ENCODE data around the gene MAST4. TPM values are rescaled to one million over a fixed set of nuclear protein-coding genes. Genes with fewer than 3 reads are reported as not detected.

The MAST4 gene
- total RNA-seq, 1 donor from 2014 or later, result 0.99 TPM

GRCh38 chr5:67013719-67014118, 417.5 kb downstream of the MAST4 start:
- no peak for TF ChIP-seq CTCF (IDR thresholded peaks at IDR 0.05)
- TF ChIP-seq EZH2phosphoT487 (IDR thresholded peaks at IDR 0.05), result no peak
- no peak for TF ChIP-seq EZH2 (IDR thresholded peaks at IDR 0.05)
- DNase-seq (ENCODE audit: low spot score), result no peak
- H3K4me3 ChIP-seq, result no peak overlapping the region
- H3K9ac ChIP-seq, result no peak overlapping the region
- no peaks in the 10 kb centered on the region for H3K9me3 ChIP-seq (ENCODE audit: low read depth)
- no peak overlapping the region for H3K4me3 Mint-ChIP-seq
- H3K27me3 ChIP-seq, result no peaks in the 10 kb centered on the region
- H3K4me1 Mint-ChIP-seq, result peaks cover 23% of the 10 kb centered on the region
- no peaks in the 10 kb centered on the region for H3K79me2 ChIP-seq (ENCODE audit: low read depth)
- no peaks in the 10 kb centered on the region for H3F3A ChIP-seq (ENCODE audit: low read depth)
- H4K20me1 ChIP-seq (ENCODE audit: low read depth), result no peaks in the 10 kb centered on the region
- no peak overlapping the region for H2AFZ ChIP-seq (replicated peaks)
- no peaks in the 10 kb centered on the region for H3K27me3 Mint-ChIP-seq (ENCODE audit: insufficient read depth, low read depth)
- H3K27ac Mint-ChIP-seq, result no peak overlapping the region
- no peaks in the 10 kb centered on the region for H3K9me3 Mint-ChIP-seq
- no peaks in the 10 kb centered on the region for H3K36me3 ChIP-seq
- no peaks in the 10 kb centered on the region for H3K36me3 Mint-ChIP-seq
- no peak overlapping the region for H3K4me2 ChIP-seq
- H3K27ac ChIP-seq, result no peak overlapping the region
- peaks cover 16% of the 10 kb centered on the region for H3K4me1 ChIP-seq

GRCh38 chr5:67014191-67014590, 418.0 kb downstream of the MAST4 start:
- no peaks in the 10 kb centered on the region for H3K27me3 ChIP-seq
- Mint-ChIP-seq H3K4me3 (no peak overlapping the region), H3K27me3 (ENCODE audit: insufficient read depth, low read depth) (no peaks in the 10 kb centered on the region), H3K9me3 (no peaks in the 10 kb centered on the region), H3K36me3 (no peaks in the 10 kb centered on the region), H3K4me1 (peaks cover 23% of the 10 kb centered on the region), H3K27ac (no peak overlapping the region)
- no peak for TF ChIP-seq EZH2phosphoT487 (IDR thresholded peaks at IDR 0.05)
- TF ChIP-seq EZH2 (IDR thresholded peaks at IDR 0.05), result no peak
- TF ChIP-seq CTCF (IDR thresholded peaks at IDR 0.05), result no peak
- H3K9me3 ChIP-seq (ENCODE audit: low read depth), result no peaks in the 10 kb centered on the region
- no peak overlapping the region for H3K9ac ChIP-seq
- H3K4me1 ChIP-seq, result peaks cover 20% of the 10 kb centered on the region
- DNase-seq (ENCODE audit: low spot score), result no peak
- H4K20me1 ChIP-seq (ENCODE audit: low read depth), result no peaks in the 10 kb centered on the region
- no peak overlapping the region for H2AFZ ChIP-seq (replicated peaks)
- H3F3A ChIP-seq (ENCODE audit: low read depth), result no peaks in the 10 kb centered on the region
- H3K36me3 ChIP-seq, result no peaks in the 10 kb centered on the region
- H3K4me2 ChIP-seq, result no peak overlapping the region
- no peaks in the 10 kb centered on the region for H3K79me2 ChIP-seq (ENCODE audit: low read depth)
- H3K4me3 ChIP-seq, result no peak overlapping the region
- H3K27ac ChIP-seq, result no peak overlapping the region

- no peak overlapping the region for H3K27ac ChIP-seq
- no peaks in the 10 kb centered on the region for H3K79me2 ChIP-seq (ENCODE audit: low read depth)
Measured at GRCh38 chr5:67014957-67015400, 418.8 kb downstream of the MAST4 start.

More at GRCh38 chr5:67014957-67015400, 418.8 kb downstream of the MAST4 start:
- no peak for DNase-seq (ENCODE audit: low spot score)
- Mint-ChIP-seq H3K27me3 (ENCODE audit: insufficient read depth, low read depth) (no peaks in the 10 kb centered on the region), H3K4me1 (peaks cover 23% of the 10 kb centered on the region), H3K27ac (no peak overlapping the region), H3K9me3 (no peaks in the 10 kb centered on the region), H3K36me3 (no peaks in the 10 kb centered on the region), H3K4me3 (no peak overlapping the region)
- Histone ChIP-seq H2AFZ (replicated peaks) (no peak overlapping the region), H3F3A (ENCODE audit: low read depth) (no peaks in the 10 kb centered on the region), H3K9ac (no peak overlapping the region), H4K20me1 (ENCODE audit: low read depth) (no peaks in the 10 kb centered on the region), H3K4me3 (no peak overlapping the region), H3K36me3 (no peaks in the 10 kb centered on the region), H3K4me2 (no peak overlapping the region), H3K9me3 (ENCODE audit: low read depth) (no peaks in the 10 kb centered on the region), H3K4me1 (peaks cover 24% of the 10 kb centered on the region), H3K27me3 (no peaks in the 10 kb centered on the region)
- TF ChIP-seq CTCF (IDR thresholded peaks at IDR 0.05), result no peak
- no peak for TF ChIP-seq EZH2phosphoT487 (IDR thresholded peaks at IDR 0.05)
- TF ChIP-seq EZH2 (IDR thresholded peaks at IDR 0.05), result no peak

Measured in neural progenitor cell (in vitro differentiated cells).